Naive thymus-derived CD4-positive, alpha-beta T cell (primary cell): ENCODE results near the gene KIF26A. TPM values are rescaled to one million over a fixed set of nuclear protein-coding genes. Genes with fewer than 3 reads are reported as not detected.

Experiments
- ATAC-seq: fragments of 150-1000 bp; cut with Tn5 transposase; 2 replicates; pipeline ENCODE4 v1.10.0; 2021; ENCODE audit warnings: mild to moderate bottlenecking, moderate library complexity
- CTCF ChIA-PET: fragments of 350-600 bp; sonication (Branson Sonifier 250); formaldehyde crosslinking; loops from one replicate; lab custom pipeline; 2021; ENCODE audit warnings: antibody characterized with exemption; lab: Charles Lee
- POLR2A ChIA-PET: fragments of 350-600 bp; sonication (Branson Sonifier 250); formaldehyde crosslinking; loops from one replicate; lab custom pipeline; 2021; ENCODE audit warnings: antibody characterized with exemption, inconsistent platforms; lab: Charles Lee
- DNase-seq, 9 donors: peaks; one replicate each; pipeline versions ENCODE4 v3.0.0 to v3.0.0-alpha.2; 2020 to 2022; ENCODE audit warnings: mixed read lengths in 1 of 9
- H3K27ac ChIP-seq: one replicate; pipeline ENCODE4 v1.7.0; 2013; ENCODE audit warnings: mild to moderate bottlenecking, low read depth, low read length, moderate library complexity
- H3K27me3 ChIP-seq, 2 donors: one replicate each; pipeline ENCODE4 v1.7.0; 2013; ENCODE audit warnings: low read length in 2 of 2, mild to moderate bottlenecking in 2 of 2, moderate library complexity in 2 of 2; ENCODE audit not compliant: control insufficient read depth in 2 of 2, insufficient read depth in 2 of 2
- H3K36me3 ChIP-seq, 3 experiments: 1 replicate in 2 of 3; 2 replicates in 1 of 3; pipeline ENCODE4 v1.7.0; 2013; ENCODE audit warnings: low read length in 3 of 3, mild to moderate bottlenecking in 3 of 3, moderate library complexity in 1 of 3; ENCODE audit not compliant: insufficient read depth in 3 of 3, control insufficient read depth in 2 of 3
- H3K4me1 ChIP-seq, 2 donors: one replicate each; pipeline ENCODE4 v1.7.0; 2013; ENCODE audit warnings: low read length in 2 of 2, mild to moderate bottlenecking in 2 of 2, moderate library complexity in 1 of 2; ENCODE audit not compliant: control insufficient read depth in 2 of 2, insufficient read depth in 2 of 2
- H3K4me3 ChIP-seq: 2 replicates; pipeline ENCODE4 v1.7.0; 2013; ENCODE audit warnings: mild to moderate bottlenecking, low read length
- H3K9me3 ChIP-seq, 3 experiments: 1 replicate in 2 of 3; 2 replicates in 1 of 3; pipeline ENCODE4 v1.7.0; 2013; ENCODE audit warnings: low read length in 3 of 3; ENCODE audit not compliant: control insufficient read depth in 2 of 3
- H3K27ac Mint-ChIP-seq, 9 donors: one replicate each; pipeline ENCODE4 v1.8.0; 2020 to 2022; ENCODE audit warnings: mixed read lengths in 9 of 9, mild to moderate bottlenecking in 8 of 9, moderate library complexity in 5 of 9, inconsistent platforms in 2 of 9
- H3K27me3 Mint-ChIP-seq, 5 donors: one replicate each; pipeline ENCODE4 v1.8.0; 2021 to 2022; ENCODE audit warnings: mixed read lengths in 5 of 5, mild to moderate bottlenecking in 1 of 5
- H3K36me3 Mint-ChIP-seq, 5 donors: one replicate each; pipeline ENCODE4 v1.8.0; 2020 to 2022; ENCODE audit warnings: mixed read lengths in 5 of 5, mild to moderate bottlenecking in 3 of 5, inconsistent platforms in 1 of 5
- H3K4me1 Mint-ChIP-seq, 7 donors: one replicate each; pipeline ENCODE4 v1.8.0; 2020 to 2022; ENCODE audit warnings: mixed read lengths in 7 of 7, mild to moderate bottlenecking in 3 of 7, inconsistent platforms in 1 of 7
- H3K4me3 Mint-ChIP-seq, 10 donors: one replicate each; pipeline ENCODE4 v1.8.0; 2020 to 2022; ENCODE audit warnings: mild to moderate bottlenecking in 10 of 10, mixed read lengths in 10 of 10, moderate library complexity in 6 of 10, inconsistent platforms in 2 of 10
- H3K9me3 Mint-ChIP-seq, 11 donors: one replicate each; pipeline ENCODE4 v1.8.0; 2020 to 2022; ENCODE audit warnings: mixed read lengths in 11 of 11, mild to moderate bottlenecking in 4 of 11, inconsistent platforms in 1 of 11, moderate library complexity in 1 of 11
- intact Hi-C, 2 donors: fragments of 100-400 bp; cut with micrococcal nuclease; formaldehyde crosslinking; loops; one replicate each; pipeline ENCODE4 v1.15.1; 2023
- polyA plus RNA-seq, 2 donors: library from polyadenylated mRNA; unstranded; fragments of 300-500 nt; fragmentation: Illumina TruSeq; gene quantifications; one replicate each; pipeline ENCODE4 v1.2.3, GENCODE V29; 2021
- total RNA-seq, 6 experiments: library from RNA in 5 of 6; stranded (reverse) in 5 of 6; gene quantifications; 1 replicate in 5 of 6; 2 replicates in 1 of 6; pipeline ENCODE4 v1.2.3 and lab custom pipeline; 2021 to 2026

Gene KIF26A
- total and polyA plus RNA-seq, 7 experiments from 2014 or later = 0.13 to 0.53 (median 0.17) TPM; not detected in 4

GRCh38 chr14:104125011-104125410 is 13.4 kb upstream of the KIF26A start:
- intact Hi-C loops = no loop called here
- Histone ChIP-seq H3K36me3 (no peaks in the 10 kb centered on the region), H3K27me3 (peaks cover 0 to 3% of the 10 kb centered on the region in 2 donors), H3K4me1 (no peaks in the 10 kb centered on the region), H3K27ac (no peak overlapping the region), H3K9me3 (peaks cover 0 to 24% (median 0%) of the 10 kb centered on the region in 3 experiments), H3K4me3 (no peak overlapping the region)
- DNase-seq (no peak), ATAC-seq (no peak)
- peaks cover 0 to 21% (median 8%) of the 10 kb centered on the region in 5 donors for H3K36me3 Mint-ChIP-seq
- H3K27ac Mint-ChIP-seq = no peak overlapping the region
- ChIA-PET CTCF (no interaction called here), POLR2A (no interaction called here)
- peaks cover 24 to 67% (median 47%) of the 10 kb centered on the region in 5 donors for H3K27me3 Mint-ChIP-seq
- H3K4me1 Mint-ChIP-seq = no peaks in the 10 kb centered on the region
- H3K9me3 Mint-ChIP-seq = peaks cover 13 to 61% (median 30%) of the 10 kb centered on the region in 11 donors
- H3K4me3 Mint-ChIP-seq = no peak overlapping the region

- POLR2A ChIA-PET = no interaction called here
- no peaks in the 10 kb centered on the region for H3K4me1 ChIP-seq
- Mint-ChIP-seq H3K9me3 (peaks cover 13 to 67% (median 32%) of the 10 kb centered on the region in 11 donors), H3K4me3 (no peak overlapping the region), H3K36me3 (peaks cover 0 to 21% (median 9%) of the 10 kb centered on the region in 5 donors), H3K27ac (no peak overlapping the region), H3K4me1 (no peaks in the 10 kb centered on the region), H3K27me3 (peaks cover 11 to 64% (median 47%) of the 10 kb centered on the region in 5 donors)
- no peak overlapping the region for H3K4me3 ChIP-seq
- peak in 1 of 9 donors; percentile 3 for DNase-seq
- no peaks in the 10 kb centered on the region for H3K36me3 ChIP-seq
- CTCF ChIA-PET = interaction anchor here (0.7 to 1.2 kb wide), 2 partner anchors 49 to 438 kb away, joined by 3 read pairs; no protein-coding TSS in a partner anchor
- ATAC-seq = no peak
- peaks cover 0 to 3% of the 10 kb centered on the region in 2 donors for H3K27me3 ChIP-seq
- intact Hi-C loops = no loop called here
- H3K9me3 ChIP-seq = peaks cover 0 to 33% (median 0%) of the 10 kb centered on the region in 3 experiments
- no peak overlapping the region for H3K27ac ChIP-seq
Measured at GRCh38 chr14:104126753-104127152, 11.6 kb upstream of the KIF26A start.

- intact Hi-C loops = no loop called here
- Mint-ChIP-seq H3K27me3 (peaks cover 12 to 67% (median 54%) of the 10 kb centered on the region in 5 donors), H3K4me1 (no peaks in the 10 kb centered on the region), H3K4me3 (no peak overlapping the region), H3K9me3 (peaks cover 10 to 62% (median 29%) of the 10 kb centered on the region in 11 donors), H3K36me3 (peaks cover 0 to 18% (median 9%) of the 10 kb centered on the region in 5 donors), H3K27ac (no peak overlapping the region)
- H3K4me1 ChIP-seq = no peaks in the 10 kb centered on the region
- H3K36me3 ChIP-seq = no peaks in the 10 kb centered on the region
- no peak overlapping the region for H3K4me3 ChIP-seq
- POLR2A ChIA-PET = no interaction called here
- H3K9me3 ChIP-seq = peaks cover 0 to 29% (median 0%) of the 10 kb centered on the region in 3 experiments
- H3K27me3 ChIP-seq = peaks cover 0 to 3% of the 10 kb centered on the region in 2 donors
- H3K27ac ChIP-seq = no peak overlapping the region
- CTCF ChIA-PET = interaction anchor here (0.6 to 1.5 kb wide), 4 partner anchors 10 to 437 kb away, joined by 3 to 8 read pairs (median 6); no protein-coding TSS in a partner anchor
- ATAC-seq (no peak), DNase-seq (no peak)
Measured at GRCh38 chr14:104128981-104129380, 9.4 kb upstream of the KIF26A start.

- CTCF ChIA-PET = interaction anchor here (0.7 to 1.5 kb wide), 2 partner anchors 52 to 576 kb away, joined by 3 to 6 read pairs; no protein-coding TSS in a partner anchor
- Mint-ChIP-seq H3K27ac (no peak overlapping the region), H3K4me1 (no peaks in the 10 kb centered on the region), H3K36me3 (peaks cover 0 to 16% (median 9%) of the 10 kb centered on the region in 5 donors), H3K9me3 (peaks cover 10 to 56% (median 28%) of the 10 kb centered on the region in 11 donors), H3K4me3 (no peak overlapping the region), H3K27me3 (peaks cover 17 to 69% (median 52%) of the 10 kb centered on the region in 5 donors)
- ATAC-seq = no peak
- Histone ChIP-seq H3K4me1 (no peaks in the 10 kb centered on the region), H3K27me3 (peaks cover 0 to 5% of the 10 kb centered on the region in 2 donors), H3K36me3 (no peaks in the 10 kb centered on the region), H3K4me3 (no peak overlapping the region), H3K27ac (no peak overlapping the region), H3K9me3 (peaks cover 0 to 28% (median 0%) of the 10 kb centered on the region in 3 experiments)
- peak in 1 of 9 donors; percentile 1 for DNase-seq
- POLR2A ChIA-PET = no interaction called here
- intact Hi-C loops = no loop called here
Measured at GRCh38 chr14:104129556-104129955, 8.8 kb upstream of the KIF26A start.

- intact Hi-C loops = loop anchor here in 1 of 2 donors (1.0 kb wide), 1 partner anchor 53 kb away; no protein-coding TSS in a partner anchor
- POLR2A ChIA-PET = no interaction called here
- no peak overlapping the region for H3K4me3 Mint-ChIP-seq
- peaks cover 6 to 40% (median 21%) of the 10 kb centered on the region in 11 donors for H3K9me3 Mint-ChIP-seq
- peaks cover 29 to 72% (median 59%) of the 10 kb centered on the region in 5 donors for H3K27me3 Mint-ChIP-seq
- no peaks in the 10 kb centered on the region for H3K4me1 Mint-ChIP-seq
- no peak overlapping the region for H3K27ac ChIP-seq
- H3K9me3 ChIP-seq = peaks cover 0 to 23% (median 0%) of the 10 kb centered on the region in 3 experiments
- CTCF ChIA-PET = no interaction called here
- H3K27ac Mint-ChIP-seq = no peak overlapping the region
- DNase-seq = peak in 1 of 9 donors; percentile 5
- no peak overlapping the region for H3K4me3 ChIP-seq
- peaks cover 0 to 14% of the 10 kb centered on the region in 2 donors for H3K27me3 ChIP-seq
- no peaks in the 10 kb centered on the region for H3K4me1 ChIP-seq
- H3K36me3 Mint-ChIP-seq = peaks cover 0 to 16% (median 9%) of the 10 kb centered on the region in 5 donors
- no peaks in the 10 kb centered on the region for H3K36me3 ChIP-seq
- no peak for ATAC-seq
Measured at GRCh38 chr14:104130974-104131651, 7.3 kb upstream of the KIF26A start.

- no peak overlapping the region for H3K27ac Mint-ChIP-seq
- peaks cover 0 to 6% (median 4%) of the 10 kb centered on the region in 7 donors for H3K4me1 Mint-ChIP-seq
- Histone ChIP-seq H3K27ac (no peak overlapping the region), H3K27me3 (peaks cover 0 to 12% of the 10 kb centered on the region in 2 donors), H3K4me3 (no peak overlapping the region), H3K36me3 (no peaks in the 10 kb centered on the region), H3K9me3 (peaks cover 0 to 18% (median 0%) of the 10 kb centered on the region in 3 experiments), H3K4me1 (no peaks in the 10 kb centered on the region)
- H3K9me3 Mint-ChIP-seq = peaks cover 6 to 30% (median 14%) of the 10 kb centered on the region in 11 donors
- peaks cover 32 to 66% (median 57%) of the 10 kb centered on the region in 5 donors for H3K27me3 Mint-ChIP-seq
- no peak overlapping the region for H3K4me3 Mint-ChIP-seq
- POLR2A ChIA-PET = no interaction called here
- CTCF ChIA-PET = no interaction called here
- H3K36me3 Mint-ChIP-seq = peaks cover 0 to 12% (median 4%) of the 10 kb centered on the region in 5 donors
- no peak for ATAC-seq
- peak in 1 of 9 donors; percentile 2 for DNase-seq
- intact Hi-C loops = loop anchor here in 1 of 2 donors (1.0 kb wide), 1 partner anchor 54 kb away; no protein-coding TSS in a partner anchor
Measured at GRCh38 chr14:104131968-104132732, 6.2 kb upstream of the KIF26A start.
